T-helper 2 cell treated with Interferon-gamma antibody and Interleukin-4, amounts not matched to agents 5 μg/mL and 100 μg/mL, for 36 hours (primary cell): ENCODE results near the gene F10.
A peak's percentile ranks its signal among the peaks of the same experiment; 100 is the strongest.

Experiments used
- DNase-seq: peaks from one replicate; pipeline ENCODE4 v3.0.0; 2021; ENCODE audit warnings: low spot score
- H3K27ac Mint-ChIP-seq: one replicate; pipeline ENCODE4 v1.8.0; 2021; ENCODE audit warnings: mild to moderate bottlenecking, mixed read lengths
- H3K27me3 Mint-ChIP-seq: one replicate; pipeline ENCODE4 v1.8.0; 2021; ENCODE audit warnings: low read depth, mixed read lengths
- H3K36me3 Mint-ChIP-seq: one replicate; pipeline ENCODE4 v1.8.0; 2021; ENCODE audit warnings: low read depth, mixed read lengths
- H3K4me1 Mint-ChIP-seq: one replicate; pipeline ENCODE4 v1.8.0; 2021; ENCODE audit warnings: low read depth, mixed read lengths
- H3K4me3 Mint-ChIP-seq: one replicate; pipeline ENCODE4 v1.8.0; 2022; ENCODE audit warnings: mild to moderate bottlenecking, moderate library complexity, mixed read lengths
- H3K9me3 Mint-ChIP-seq: one replicate; pipeline ENCODE4 v1.8.0; 2021; ENCODE audit warnings: mixed read lengths

Gene F10

GRCh38 chr13:113140677-113141600, 18.3 kb downstream of the F10 start:
- H3K27me3 Mint-ChIP-seq = peaks cover 10% of the 10 kb centered on the region
- no peak for DNase-seq
- no peaks in the 10 kb centered on the region for H3K9me3 Mint-ChIP-seq
- H3K4me3 Mint-ChIP-seq = no peak overlapping the region
- no peak overlapping the region for H3K27ac Mint-ChIP-seq
- no peaks in the 10 kb centered on the region for H3K36me3 Mint-ChIP-seq
- no peaks in the 10 kb centered on the region for H3K4me1 Mint-ChIP-seq

- Mint-ChIP-seq H3K27ac (no peak overlapping the region), H3K9me3 (no peaks in the 10 kb centered on the region), H3K4me1 (no peaks in the 10 kb centered on the region), H3K36me3 (no peaks in the 10 kb centered on the region), H3K27me3 (peaks cover 8% of the 10 kb centered on the region), H3K4me3 (no peak overlapping the region)
- DNase-seq = no peak
Observed at GRCh38 chr13:113141601-113141970, 19.0 kb downstream of the F10 start.

GRCh38 chr13:113142876-113143275, 20.3 kb downstream of the F10 start:
- Mint-ChIP-seq H3K27ac (no peak overlapping the region), H3K27me3 (peaks cover 5% of the 10 kb centered on the region), H3K9me3 (no peaks in the 10 kb centered on the region), H3K4me3 (no peak overlapping the region), H3K36me3 (no peaks in the 10 kb centered on the region), H3K4me1 (no peaks in the 10 kb centered on the region)
- no peak for DNase-seq

GRCh38 chr13:113143466-113144254, 21.1 kb downstream of the F10 start:
- Mint-ChIP-seq H3K4me1 (no peaks in the 10 kb centered on the region), H3K27ac (no peak overlapping the region), H3K9me3 (no peaks in the 10 kb centered on the region), H3K4me3 (no peak overlapping the region), H3K27me3 (peaks cover 3% of the 10 kb centered on the region), H3K36me3 (no peaks in the 10 kb centered on the region)
- DNase-seq = no peak

DNA sequence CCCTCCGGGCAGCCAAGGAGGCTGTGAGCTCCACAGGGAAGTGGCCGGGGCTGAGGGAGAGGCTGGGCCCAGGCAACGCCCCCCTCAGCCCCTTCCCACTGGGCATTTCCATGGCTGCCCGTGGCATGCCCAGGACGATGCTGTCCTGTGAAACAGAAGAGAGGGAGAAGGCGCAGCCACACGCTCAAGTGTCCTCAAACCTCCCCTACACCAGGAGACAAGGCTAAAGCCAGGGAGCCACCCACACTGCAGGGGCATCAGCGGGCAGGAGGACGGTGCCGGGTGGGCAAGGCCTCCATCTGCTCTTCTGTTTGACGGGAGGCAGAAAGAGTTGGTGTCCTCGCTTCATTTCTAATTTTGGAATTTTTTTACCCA, 21.6 kb downstream of the F10 start:
- no peak for DNase-seq

GRCh38 chr13:113145496-113145895, 22.9 kb downstream of the F10 start:
- Mint-ChIP-seq H3K27ac (no peak overlapping the region), H3K36me3 (no peaks in the 10 kb centered on the region), H3K4me1 (no peaks in the 10 kb centered on the region), H3K9me3 (no peaks in the 10 kb centered on the region), H3K4me3 (no peak overlapping the region), H3K27me3 (no peaks in the 10 kb centered on the region)
- peak; percentile 18 for DNase-seq

More for the DNA sequence above, 21.6 kb downstream of the F10 start:
- Mint-ChIP-seq H3K4me3 (no peak overlapping the region), H3K27me3 (no peaks in the 10 kb centered on the region), H3K27ac (no peak overlapping the region), H3K9me3 (no peaks in the 10 kb centered on the region), H3K4me1 (no peaks in the 10 kb centered on the region), H3K36me3 (no peaks in the 10 kb centered on the region)

DNA sequence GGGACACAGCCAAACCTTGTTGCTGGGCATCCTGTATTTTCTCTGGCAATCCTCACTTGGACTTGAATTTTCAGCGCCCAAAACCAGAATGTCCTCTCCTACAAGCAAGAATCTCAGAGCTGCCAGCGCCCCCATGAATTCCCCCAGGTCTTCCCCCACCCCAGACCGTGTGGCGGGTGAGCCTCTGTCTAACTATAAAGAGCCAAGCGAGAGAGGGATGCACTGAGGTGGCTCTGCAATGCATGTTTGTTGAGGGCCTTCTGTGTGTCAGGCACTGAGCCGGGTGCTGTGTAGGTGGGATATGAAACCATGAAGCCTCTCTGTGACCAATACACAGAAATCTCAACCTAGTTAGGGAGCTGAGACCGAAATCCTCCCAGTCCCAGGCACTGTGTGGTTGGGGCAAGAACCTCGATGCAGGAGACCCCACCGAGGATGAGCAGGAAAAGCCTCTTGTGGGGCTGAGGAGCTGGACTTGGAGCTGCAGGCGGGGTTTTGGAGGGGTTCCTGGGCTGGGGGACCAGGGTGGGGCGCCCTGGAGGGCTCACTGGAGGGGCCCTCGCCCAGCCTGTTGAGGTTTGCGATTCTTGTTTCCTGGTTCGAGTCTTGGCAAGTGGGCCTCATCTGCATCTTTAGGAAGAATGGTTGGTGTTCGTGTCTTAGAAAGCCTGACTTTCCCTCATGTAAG, 23.5 kb downstream of the F10 start:
- no peak overlapping the region for H3K4me3 Mint-ChIP-seq
- H3K36me3 Mint-ChIP-seq = no peaks in the 10 kb centered on the region
- DNase-seq = no peak
- H3K27me3 Mint-ChIP-seq = peaks cover under 1% of the 10 kb centered on the region
- H3K27ac Mint-ChIP-seq = no peak overlapping the region
- H3K9me3 Mint-ChIP-seq = no peaks in the 10 kb centered on the region
- no peaks in the 10 kb centered on the region for H3K4me1 Mint-ChIP-seq

DNA sequence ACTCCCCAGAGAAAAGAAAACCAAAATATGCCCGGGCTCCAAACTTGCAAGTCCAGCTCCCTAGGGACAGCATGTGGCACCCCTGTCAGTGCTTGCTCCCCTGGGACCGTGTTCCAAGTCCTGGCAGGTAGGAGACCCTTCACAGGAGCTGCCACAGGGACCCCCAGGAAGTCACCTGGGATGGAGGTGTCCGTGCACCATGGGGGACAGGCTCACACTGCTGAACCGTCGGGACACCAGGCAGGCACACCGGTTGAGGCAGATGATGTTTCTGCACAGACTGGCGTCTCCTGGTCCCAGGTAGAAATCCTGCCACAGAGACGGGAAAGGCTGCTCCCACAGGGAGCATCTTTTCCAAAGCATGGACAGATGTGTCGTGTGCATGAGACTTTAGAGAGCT, 24.2 kb downstream of the F10 start:
- no peaks in the 10 kb centered on the region for H3K9me3 Mint-ChIP-seq
- H3K4me3 Mint-ChIP-seq = no peak overlapping the region
- peaks cover 2% of the 10 kb centered on the region for H3K4me1 Mint-ChIP-seq
- no peak for DNase-seq
- no peaks in the 10 kb centered on the region for H3K36me3 Mint-ChIP-seq
- H3K27me3 Mint-ChIP-seq = peaks cover 6% of the 10 kb centered on the region
- H3K27ac Mint-ChIP-seq = no peak overlapping the region

DNA sequence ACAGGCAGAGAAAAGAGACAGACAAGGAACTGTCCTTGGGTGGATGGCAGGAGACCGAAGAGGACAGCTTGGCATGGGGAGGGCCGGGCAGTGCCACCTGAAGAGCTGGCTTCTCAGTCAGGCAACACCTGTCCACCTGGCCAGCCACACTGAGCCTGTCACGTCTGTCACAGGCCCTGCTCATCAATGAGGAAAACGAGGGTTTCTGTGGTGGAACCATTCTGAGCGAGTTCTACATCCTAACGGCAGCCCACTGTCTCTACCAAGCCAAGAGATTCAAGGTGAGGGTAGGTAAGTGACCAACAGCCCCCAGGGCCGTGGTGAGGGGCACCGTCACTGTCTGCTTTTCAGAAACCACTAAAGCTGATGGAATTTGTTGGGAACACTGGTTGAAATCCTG, 24.6 kb downstream of the F10 start:
- no peaks in the 10 kb centered on the region for H3K36me3 Mint-ChIP-seq
- peaks cover 8% of the 10 kb centered on the region for H3K27me3 Mint-ChIP-seq
- H3K4me1 Mint-ChIP-seq = peaks cover 3% of the 10 kb centered on the region
- no peaks in the 10 kb centered on the region for H3K9me3 Mint-ChIP-seq
- DNase-seq = no peak
- no peak overlapping the region for H3K4me3 Mint-ChIP-seq
- H3K27ac Mint-ChIP-seq = no peak overlapping the region

GRCh38 chr13:113148407-113148806, 25.8 kb downstream of the F10 start:
- Mint-ChIP-seq H3K27me3 (peaks cover 16% of the 10 kb centered on the region), H3K36me3 (peaks cover 3% of the 10 kb centered on the region), H3K4me3 (no peak overlapping the region), H3K9me3 (no peaks in the 10 kb centered on the region), H3K27ac (no peak overlapping the region), H3K4me1 (peaks cover 10% of the 10 kb centered on the region)
- DNase-seq = no peak

- DNase-seq = no peak
- Mint-ChIP-seq H3K27ac (no peak overlapping the region), H3K36me3 (peaks cover 3% of the 10 kb centered on the region), H3K27me3 (peaks cover 16% of the 10 kb centered on the region), H3K4me3 (no peak overlapping the region), H3K9me3 (no peaks in the 10 kb centered on the region), H3K4me1 (peaks cover 10% of the 10 kb centered on the region)
Observed at GRCh38 chr13:113148940-113149503, 26.4 kb downstream of the F10 start.

DNA sequence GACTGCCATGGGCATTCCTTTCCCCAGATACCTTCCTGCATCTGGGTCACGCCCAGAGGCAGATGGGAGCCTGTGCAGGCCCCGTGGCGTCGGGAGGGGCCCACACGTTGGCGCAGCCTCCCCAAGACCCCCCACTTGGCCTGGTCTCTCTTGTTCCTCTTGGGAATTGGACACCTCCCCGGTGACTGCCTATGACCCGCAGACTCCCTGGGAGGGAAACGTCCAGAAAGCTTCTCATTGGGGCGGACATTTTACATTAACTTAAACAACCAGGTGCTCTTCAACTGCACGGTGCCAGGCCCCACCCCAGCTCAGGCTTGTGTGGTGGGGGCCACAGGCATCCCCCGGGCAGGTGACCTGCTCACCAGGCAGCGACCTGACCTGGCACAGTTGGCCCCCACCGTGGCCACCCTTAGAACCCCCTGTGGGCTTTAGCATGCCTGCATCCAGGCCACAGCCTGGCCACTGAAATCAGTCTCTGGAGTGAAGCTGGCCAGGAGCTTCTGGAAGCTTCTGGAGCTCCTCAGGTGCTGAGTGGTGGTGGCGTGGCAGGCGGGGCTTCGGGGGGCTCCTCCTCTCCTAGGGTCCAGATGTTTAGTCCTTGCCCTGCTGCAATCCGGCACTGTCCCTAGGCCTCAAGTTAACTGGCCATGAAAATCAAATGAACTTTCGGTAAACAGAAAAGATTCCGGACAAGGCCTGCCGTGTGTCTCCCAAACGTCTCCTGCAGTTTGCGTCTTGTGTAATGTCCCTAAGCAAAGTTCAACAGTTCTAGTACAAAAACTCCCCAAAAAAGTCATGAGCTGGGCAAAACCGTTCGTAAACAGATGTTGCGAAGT, 27.3 kb downstream of the F10 start:
- Mint-ChIP-seq H3K9me3 (peaks cover under 1% of the 10 kb centered on the region), H3K36me3 (peaks cover 3% of the 10 kb centered on the region), H3K4me1 (peaks cover 11% of the 10 kb centered on the region), H3K27me3 (peaks cover 16% of the 10 kb centered on the region), H3K27ac (no peak overlapping the region), H3K4me3 (no peak overlapping the region)
- DNase-seq = no peak
